Right lobe of liver (tissue), 4 donors: ENCODE results near the gene MCM3AP.

Source experiments
- POLR2A ChIP-seq: fragments of 450-650 bp; IDR thresholded peaks from one replicate; pipeline ENCODE4 v1.6.1; 2017; ENCODE audit warnings: antibody characterized with exemption, mild to moderate bottlenecking
- TF ChIP-seq, protein P1 (sequence below), 4 donors: fragments of 200-600 bp in 3 of 4; fragments of 450-650 bp in 1 of 4; IDR thresholded peaks; one replicate each; pipeline versions ENCODE4 v1.5.1 to v1.8.0; 2016 to 2022; ENCODE audit warnings: antibody characterized with exemption in 4 of 4, mild to moderate bottlenecking in 2 of 4
- donor health status: DM: no; HTN: no; CAD: no.
- donor health status: DM: no; HTN: no; CAD: no.
- donor health status: DM: no; HTN: yes; CAD: no.

DNA sequence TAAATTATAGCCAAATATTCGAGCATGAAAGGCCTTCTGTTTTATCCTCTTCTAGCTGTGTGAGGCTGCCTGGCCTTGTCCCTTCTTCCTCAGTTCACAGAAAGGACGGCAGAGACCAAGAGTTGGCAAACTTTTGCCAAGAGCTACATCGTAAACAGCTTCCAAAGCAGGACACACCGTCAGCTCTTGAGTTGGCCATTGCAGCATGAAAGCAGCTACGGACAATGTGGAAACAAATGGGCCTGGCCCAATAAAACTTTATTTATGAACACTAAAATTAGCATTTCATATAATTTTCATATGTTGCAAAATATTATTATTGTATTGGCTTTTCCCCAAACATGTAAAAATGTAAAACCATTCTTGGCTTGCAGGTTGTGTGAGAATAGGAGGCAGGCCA, 27.5 kb upstream of the MCM3AP start:
- TF ChIP-seq, protein P1, sequence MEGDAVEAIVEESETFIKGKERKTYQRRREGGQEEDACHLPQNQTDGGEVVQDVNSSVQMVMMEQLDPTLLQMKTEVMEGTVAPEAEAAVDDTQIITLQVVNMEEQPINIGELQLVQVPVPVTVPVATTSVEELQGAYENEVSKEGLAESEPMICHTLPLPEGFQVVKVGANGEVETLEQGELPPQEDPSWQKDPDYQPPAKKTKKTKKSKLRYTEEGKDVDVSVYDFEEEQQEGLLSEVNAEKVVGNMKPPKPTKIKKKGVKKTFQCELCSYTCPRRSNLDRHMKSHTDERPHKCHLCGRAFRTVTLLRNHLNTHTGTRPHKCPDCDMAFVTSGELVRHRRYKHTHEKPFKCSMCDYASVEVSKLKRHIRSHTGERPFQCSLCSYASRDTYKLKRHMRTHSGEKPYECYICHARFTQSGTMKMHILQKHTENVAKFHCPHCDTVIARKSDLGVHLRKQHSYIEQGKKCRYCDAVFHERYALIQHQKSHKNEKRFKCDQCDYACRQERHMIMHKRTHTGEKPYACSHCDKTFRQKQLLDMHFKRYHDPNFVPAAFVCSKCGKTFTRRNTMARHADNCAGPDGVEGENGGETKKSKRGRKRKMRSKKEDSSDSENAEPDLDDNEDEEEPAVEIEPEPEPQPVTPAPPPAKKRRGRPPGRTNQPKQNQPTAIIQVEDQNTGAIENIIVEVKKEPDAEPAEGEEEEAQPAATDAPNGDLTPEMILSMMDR (IDR thresholded peaks at IDR 0.05) = no peak
- no peak for TF ChIP-seq POLR2A
